ENCODE measurements around the gene MRPL22.

DNA sequence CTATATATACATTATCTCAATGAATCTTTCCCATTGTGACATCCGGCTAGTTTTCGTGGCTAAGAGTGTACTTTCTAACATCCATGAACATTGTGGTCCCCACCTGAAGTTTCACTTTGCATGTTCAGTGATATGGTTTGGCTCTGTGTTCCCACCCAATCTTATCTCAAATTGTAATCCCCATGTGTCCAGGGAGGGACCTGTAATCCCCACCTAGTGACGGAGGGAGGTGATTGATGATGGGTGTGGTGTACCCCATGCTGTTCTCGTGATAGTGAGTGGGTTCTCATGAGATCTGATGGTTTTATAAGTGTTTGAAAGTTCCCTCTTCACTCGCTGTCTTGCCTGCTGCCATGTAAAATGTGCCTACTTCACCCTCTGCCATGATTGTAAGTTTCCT, 28.1 kb downstream of the MRPL22 start:
- TF ChIP-seq POLR2AphosphoS5 (IDR thresholded peaks at IDR 0.05; ENCODE audit: borderline replicate concordance, low read depth, low read length), result no peak
- TF ChIP-seq FOXP2 (optimal IDR thresholded peaks at IDR 0.05; ENCODE audit: control extremely low read depth, extremely low read length, insufficient read depth), result no peak
